GM12878 (cell line): ENCODE measurements around the gene TOM1L1. TPM values are rescaled to one million over a fixed set of nuclear protein-coding genes. Genes with fewer than 3 reads are reported as not detected.

Source experiments
- ATAC-seq: fragments of 200-7000 bp; cut with Tn5 transposase; 3 replicates; pipeline ENCODE4 v1.9.1; 2020; ENCODE audit warnings: mild to moderate bottlenecking, moderate library complexity
- BruUV-seq: library from RNA; stranded (reverse); fragments of 400-500 nt; replicated peaks from 2 replicates; lab custom pipeline; 2021; lab: Mats Ljungman, UMichigan
- CTCF ChIA-PET: fragments of 300-600 bp; sonication (Branson Sonifier 250); formaldehyde crosslinking; extraction: SDS; loops from one replicate; lab custom pipeline; 2021; ENCODE audit warnings: inconsistent platforms; lab: Yijun Ruan, JAX
- POLR2A ChIA-PET: fragments of 350-600 bp; formaldehyde crosslinking; extraction: SDS; loops from one replicate; lab custom pipeline; 2021; ENCODE audit warnings: inconsistent platforms; lab: Charles Lee
- RAD21 ChIA-PET: fragments of 300-600 bp; sonication (Branson Sonifier 250); formaldehyde crosslinking; loops from one replicate; lab custom pipeline; 2023; ENCODE audit warnings: antibody characterized with exemption; ENCODE audit not compliant: unreplicated experiment; lab: Charles Lee
- SMC1A ChIA-PET: fragments of 300-600 bp; sonication (Branson Sonifier 250); formaldehyde crosslinking; loops from one replicate; lab custom pipeline; 2023; ENCODE audit not compliant: unreplicated experiment, uncharacterized antibody; lab: Charles Lee
- DNase-seq: peaks from one replicate; pipeline ENCODE4 v3.0.0-alpha.2; 2011; ENCODE audit warnings: low read depth, low spot score
- FAIRE-seq: peaks from 3 replicates; lab custom pipeline; 2011; peaks lifted over from hg19 to GRCh38; lab: Jason Lieb, UNC
- H2AFZ ChIP-seq: 2 replicates; pipeline ENCODE4 v1.6.0; 2011; ENCODE audit warnings: low read depth, low read length, control low read depth; ENCODE audit not compliant: control insufficient read depth
- H3K27ac ChIP-seq: 2 replicates; pipeline ENCODE4 v1.5.1; 2011; ENCODE audit warnings: control low read depth; ENCODE audit not compliant: control insufficient read depth, insufficient read depth
- H3K27me3 ChIP-seq, 2 experiments: replicated peaks in 1 of 2; 2 replicates each; pipeline versions ENCODE4 v1.6.0 to v1.6.1; 2011; ENCODE audit warnings: low read length in 1 of 2; ENCODE audit not compliant: control insufficient read depth in 2 of 2, insufficient read depth in 2 of 2
- H3K36me3 ChIP-seq, 2 experiments: 2 replicates each; pipeline ENCODE4 v1.5.1; 2011; ENCODE audit warnings: low read length in 1 of 2; ENCODE audit not compliant: control insufficient read depth in 2 of 2, insufficient read depth in 2 of 2
- H3K4me1 ChIP-seq: 2 replicates; pipeline ENCODE4 v1.6.1; 2011; ENCODE audit warnings: mild to moderate bottlenecking, low read length, moderate library complexity, mixed read lengths; ENCODE audit not compliant: control insufficient read depth, insufficient read depth
- H3K4me2 ChIP-seq: 2 replicates; pipeline ENCODE4 v1.6.0; 2011; ENCODE audit warnings: control low read depth; ENCODE audit not compliant: control insufficient read depth, insufficient read depth
- H3K4me3 ChIP-seq: fragments of 200-600 bp; sonication (generic); 2 replicates; pipeline ENCODE4 v1.5.1; 2016
- H3K79me2 ChIP-seq: 2 replicates; pipeline ENCODE4 v1.6.0; 2011; ENCODE audit warnings: low read length; ENCODE audit not compliant: control insufficient read depth, insufficient read depth
- H3K9ac ChIP-seq: 2 replicates; pipeline ENCODE4 v1.8.0; 2011; ENCODE audit warnings: low read length, control low read depth, mixed read lengths; ENCODE audit not compliant: control insufficient read depth, insufficient read depth
- H3K9me3 ChIP-seq: replicated peaks from 3 replicates; pipeline ENCODE4 v1.5.1; 2011; ENCODE audit warnings: mild to moderate bottlenecking, low read length; ENCODE audit not compliant: control insufficient read depth, insufficient read depth
- H4K20me1 ChIP-seq: 2 replicates; pipeline ENCODE4 v1.6.0; 2011; ENCODE audit not compliant: control insufficient read depth, insufficient read depth
- BACH1 ChIP-seq: fragments of 450-650 bp; IDR thresholded peaks from 2 replicates; pipeline ENCODE4 v1.6.1; 2017; ENCODE audit warnings: mild to moderate bottlenecking, borderline replicate concordance
- E2F4 ChIP-seq: IDR thresholded peaks from 2 replicates; pipeline ENCODE4 v1.6.1; 2012; ENCODE audit warnings: low read depth, low read length, improper control_type of control experiment
- IRF5 ChIP-seq: fragments of 450-650 bp; IDR thresholded peaks from 2 replicates; pipeline ENCODE4 v1.6.1; 2017; ENCODE audit warnings: borderline replicate concordance
- KAT2A ChIP-seq: conservative IDR thresholded peaks from 2 replicates; pipeline ENCODE4 v1.6.1; 2011; ENCODE audit warnings: low read depth, low read length; ENCODE audit not compliant: control insufficient read depth
- MEF2B ChIP-seq: fragments of 450-650 bp; IDR thresholded peaks from 2 replicates; pipeline ENCODE4 v1.6.1; 2018; ENCODE audit warnings: mild to moderate bottlenecking, moderate library complexity; ENCODE audit not compliant: partially characterized antibody, poor library complexity, severe bottlenecking
- RELB ChIP-seq: fragments of 450-650 bp; IDR thresholded peaks from 2 replicates; pipeline ENCODE4 v1.6.1; 2017; ENCODE audit warnings: low read depth, mild to moderate bottlenecking, moderate library complexity
- ZNF217 ChIP-seq: fragments of 450-650 bp; IDR thresholded peaks from 2 replicates; pipeline ENCODE4 v1.6.1; 2017; ENCODE audit warnings: antibody characterized with exemption, mild to moderate bottlenecking
- WGBS: methylation state at CpG from one replicate; pipeline ENCODE4 v1.1.6; 2016; ENCODE audit warnings: low lambda C conversion rate; ENCODE audit not compliant: insufficient replicate concordance, insufficient coverage; ENCODE audit errors: missing lambda C conversion rate; 5-methylcytosine and 5-hydroxymethylcytosine counted together
- in situ Hi-C: fragments of 300-500 bp; cut with MboI; formaldehyde crosslinking; loops from 9 replicates; pipeline ENCODE4 v1.14.3; 2018; ENCODE audit warnings: mixed read lengths
- intact Hi-C: fragments of 100-400 bp; cut with micrococcal nuclease; formaldehyde crosslinking; loops from one replicate; pipeline ENCODE4 v1.14.2; 2022; ENCODE audit not compliant: unreplicated experiment
- polyA plus RNA-seq, 11 experiments: library from polyadenylated mRNA; depleted of rRNA in 4 of 11; unstranded in 6 of 11; stranded (reverse) in 5 of 11; fragments of >200 nt; fragmentation: Nextera tagmentation in 4 of 11; fragmentation: Illumina TruSeq in 1 of 11; extraction: Ambion mirVana in 4 of 11; extraction: Trizol in 1 of 11; gene quantifications; 1 replicate in 1 of 11; 2 replicates in 10 of 11; pipeline versions ENCODE4 v1.2.1 to v1.2.3, GENCODE V29; 2011 to 2016; ENCODE audit warnings: inconsistent platforms in 2 of 11, missing spikeins in 2 of 11, low read depth in 1 of 11
- total RNA-seq, 4 experiments: library from RNA; depleted of rRNA in 3 of 4; stranded (reverse); fragments of >200 nt in 3 of 4; fragmentation: Illumina TruSeq in 1 of 4; extraction: Trizol in 1 of 4; gene quantifications; 2 replicates each; pipeline versions ENCODE4 v1.2.1 to v1.2.3, GENCODE V29; 2013 to 2021
- TF ChIP-seq, protein P1 (sequence below): fragments of 450-650 bp; IDR thresholded peaks from 2 replicates; pipeline ENCODE4 v1.6.1; 2014; ENCODE audit warnings: mild to moderate bottlenecking
- TF ChIP-seq, protein P2 (sequence below): fragments of 450-650 bp; IDR thresholded peaks from 2 replicates; pipeline ENCODE4 v1.6.1; 2016; ENCODE audit warnings: mild to moderate bottlenecking

Gene TOM1L1
- total and polyA plus RNA-seq, 10 of the 15 experiments (the other 5 are each of a cell fraction or from before 2014, with no cell fraction given), result 1.9 to 8.8 (median 2.5) TPM

DNA sequence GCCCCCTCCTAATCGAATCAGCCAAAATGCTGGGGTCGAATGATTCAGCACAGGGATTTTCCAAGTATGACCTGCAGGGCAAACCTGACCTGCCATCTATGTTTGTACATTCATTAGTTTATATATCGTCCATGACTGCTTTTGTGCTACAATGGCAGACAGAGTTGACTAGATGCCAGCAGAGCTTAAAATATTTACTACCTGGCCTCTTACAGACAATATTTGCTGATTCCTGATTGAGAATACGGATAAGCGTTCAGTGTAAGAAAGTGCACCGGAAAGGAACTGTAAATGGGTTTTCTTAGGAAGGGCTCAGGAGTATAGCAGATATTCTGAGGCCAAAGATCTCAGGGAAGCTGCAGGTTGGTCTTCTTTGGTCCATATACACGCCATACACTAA is 11.7 kb upstream of the TOM1L1 start:
- 36% methylated on average over 7 of the region's 7 CpGs for WGBS
- H3K36me3 ChIP-seq, result no peaks in the 10 kb centered on the region
- no peaks in the 10 kb centered on the region for H3K27me3 ChIP-seq
- no peak for DNase-seq
- intact Hi-C loops, result loop anchor here (10.0 kb wide), 1 partner anchor 64 kb away; no protein-coding TSS in a partner anchor
- TF ChIP-seq E2F4, result no peak
- TF ChIP-seq IRF5, result no peak
- no peak for TF ChIP-seq ZNF217
- TF ChIP-seq, protein P1, sequence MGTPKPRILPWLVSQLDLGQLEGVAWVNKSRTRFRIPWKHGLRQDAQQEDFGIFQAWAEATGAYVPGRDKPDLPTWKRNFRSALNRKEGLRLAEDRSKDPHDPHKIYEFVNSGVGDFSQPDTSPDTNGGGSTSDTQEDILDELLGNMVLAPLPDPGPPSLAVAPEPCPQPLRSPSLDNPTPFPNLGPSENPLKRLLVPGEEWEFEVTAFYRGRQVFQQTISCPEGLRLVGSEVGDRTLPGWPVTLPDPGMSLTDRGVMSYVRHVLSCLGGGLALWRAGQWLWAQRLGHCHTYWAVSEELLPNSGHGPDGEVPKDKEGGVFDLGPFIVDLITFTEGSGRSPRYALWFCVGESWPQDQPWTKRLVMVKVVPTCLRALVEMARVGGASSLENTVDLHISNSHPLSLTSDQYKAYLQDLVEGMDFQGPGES, result no peak
- TF ChIP-seq RELB, result no peak
- TF ChIP-seq BACH1, result no peak
- TF ChIP-seq MEF2B, result no peak
- TF ChIP-seq, protein P2, sequence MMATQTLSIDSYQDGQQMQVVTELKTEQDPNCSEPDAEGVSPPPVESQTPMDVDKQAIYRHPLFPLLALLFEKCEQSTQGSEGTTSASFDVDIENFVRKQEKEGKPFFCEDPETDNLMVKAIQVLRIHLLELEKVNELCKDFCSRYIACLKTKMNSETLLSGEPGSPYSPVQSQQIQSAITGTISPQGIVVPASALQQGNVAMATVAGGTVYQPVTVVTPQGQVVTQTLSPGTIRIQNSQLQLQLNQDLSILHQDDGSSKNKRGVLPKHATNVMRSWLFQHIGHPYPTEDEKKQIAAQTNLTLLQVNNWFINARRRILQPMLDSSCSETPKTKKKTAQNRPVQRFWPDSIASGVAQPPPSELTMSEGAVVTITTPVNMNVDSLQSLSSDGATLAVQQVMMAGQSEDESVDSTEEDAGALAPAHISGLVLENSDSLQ, result no peak
- no peak for TF ChIP-seq KAT2A
- H3K27ac ChIP-seq, result no peak overlapping the region
- H2AFZ ChIP-seq, result no peak overlapping the region
- no peak for FAIRE-seq
- BruUV-seq, result no TSS peak
- ChIA-PET POLR2A (no interaction called here), RAD21 (no interaction called here), SMC1A (interaction anchor here (0.9 kb wide), 1 partner anchor 89 kb away, joined by 3 read pairs; no protein-coding TSS in a partner anchor), CTCF (interaction anchor here (1.0 kb wide), 1 partner anchor 625 kb away, joined by 3 read pairs; no protein-coding TSS in a partner anchor)
- no peak overlapping the region for H3K4me3 ChIP-seq
- ATAC-seq, result no peak
- H4K20me1 ChIP-seq, result no peaks in the 10 kb centered on the region
- no peaks in the 10 kb centered on the region for H3K79me2 ChIP-seq
- in situ Hi-C loops, result no loop called here
- no peak overlapping the region for H3K4me2 ChIP-seq
- H3K4me1 ChIP-seq, result no peaks in the 10 kb centered on the region
- H3K9ac ChIP-seq, result no peak overlapping the region
- no peaks in the 10 kb centered on the region for H3K9me3 ChIP-seq
